Purkinje cell (primary cell): ENCODE results near the gene CCL11. TPM values are rescaled to one million over a fixed set of nuclear protein-coding genes. Genes with fewer than 3 reads are reported as not detected.

Experiments
- polyA plus RNA-seq: library from polyadenylated mRNA; unstranded; fragments of >200 nt; fragmentation: Nextera tagmentation; gene quantifications from 2 replicates; pipeline ENCODE4 v1.2.1, GENCODE V29; 2014

Gene CCL11
- polyA plus RNA-seq: not detected in 2 replicates

GRCh38 chr17:34285286-34285792 lies at the start of gene CCL11:
TSS of gene CCL11 (plus strand) at chr17:34285742. CDS start at chr17:34285809, 67 bp downstream.

GRCh38 chr17:34254651-34255380 lies 30.7 kb upstream of the CCL11 start, which contains the start of gene CCL2:
TSS of gene CCL2 (plus strand) at chr17:34255285. CDS start at chr17:34255350, 65 bp downstream.

GRCh38 chr17:34269969-34270368 lies 15.6 kb upstream of the CCL11 start, which contains the start of gene CCL7:
TSS of gene CCL7 (plus strand) at chr17:34270221. CDS start at chr17:34270291, 70 bp downstream.

GRCh38 chr17:34319039-34319483 lies 33.5 kb downstream of the CCL11 start, which contains the start of gene CCL8:
TSS of gene CCL8 (plus strand) at chr17:34319435. CDS start at chr17:34319502, 67 bp downstream.

Other genes starting within 250 kb of the CCL11 start
- 2.6 TPM in 1 of 2 replicates, not detected in the other for gene CCL2, start 30.5 kb upstream of the CCL11 start, polyA plus RNA-seq
- gene CCL7, start 15.5 kb upstream of the CCL11 start, polyA plus RNA-seq: not detected in 2 replicates
- not detected in 2 replicates for gene CCL8, start 33.7 kb downstream of the CCL11 start, polyA plus RNA-seq
- gene CCL13, start 70.7 kb downstream of the CCL11 start, polyA plus RNA-seq: not detected in 2 replicates
- gene CCL1, start 77.5 kb downstream of the CCL11 start, polyA plus RNA-seq: not detected in 2 replicates